Islet of Langerhans (tissue), 1 donor: ENCODE results near the gene CD164.
"Not testable (repeated sequence)": the region's sequence is repeated elsewhere in the genome, so short reads cannot be mapped to it uniquely, and the experiment has no call there.

Source experiments
- FAIRE-seq: peaks from one replicate; lab custom pipeline; 2011; peaks lifted over from hg19 to GRCh38; lab: Jason Lieb, UNC

The CD164 gene

GRCh38 chr6:109374326-109374892, 7.9 kb downstream of the CD164 start:
- no peak for FAIRE-seq

- FAIRE-seq: no peak
These were observed 8.5 kb downstream of the CD164 start for GRCh38 chr6:109373762-109374161.

DNA sequence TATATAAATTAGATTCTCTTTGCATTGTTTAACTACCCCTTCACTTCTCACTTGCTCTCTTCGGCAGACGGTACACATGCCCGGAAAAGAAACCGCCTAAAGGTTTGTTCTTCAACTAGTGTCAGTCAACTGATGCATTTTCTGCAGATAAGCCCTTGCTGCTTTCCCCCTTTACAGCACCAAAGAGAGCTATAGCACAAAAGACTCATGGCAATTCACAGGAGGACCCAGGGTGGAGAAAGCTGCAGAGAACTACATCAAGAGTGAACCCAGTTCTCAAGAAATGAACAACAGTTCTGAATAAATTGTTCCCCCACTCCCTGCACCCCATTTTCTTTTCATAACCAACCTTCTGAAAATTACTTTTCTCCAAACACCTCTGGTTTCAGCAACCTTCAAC, 8.9 kb downstream of the CD164 start:
- no peak for FAIRE-seq

- no peak for FAIRE-seq
These were observed 10.1 kb downstream of the CD164 start for GRCh38 chr6:109372130-109372529.

- FAIRE-seq: no peak
These were observed 11.5 kb downstream of the CD164 start for GRCh38 chr6:109370792-109371191.

GRCh38 chr6:109370336-109370735, 11.9 kb downstream of the CD164 start:
- no peak for FAIRE-seq

- FAIRE-seq: no peak
These were observed 12.5 kb downstream of the CD164 start for GRCh38 chr6:109369728-109370127.

GRCh38 chr6:109364382-109365078, 17.7 kb downstream of the CD164 start:
- not testable (repeated sequence) for FAIRE-seq

DNA sequence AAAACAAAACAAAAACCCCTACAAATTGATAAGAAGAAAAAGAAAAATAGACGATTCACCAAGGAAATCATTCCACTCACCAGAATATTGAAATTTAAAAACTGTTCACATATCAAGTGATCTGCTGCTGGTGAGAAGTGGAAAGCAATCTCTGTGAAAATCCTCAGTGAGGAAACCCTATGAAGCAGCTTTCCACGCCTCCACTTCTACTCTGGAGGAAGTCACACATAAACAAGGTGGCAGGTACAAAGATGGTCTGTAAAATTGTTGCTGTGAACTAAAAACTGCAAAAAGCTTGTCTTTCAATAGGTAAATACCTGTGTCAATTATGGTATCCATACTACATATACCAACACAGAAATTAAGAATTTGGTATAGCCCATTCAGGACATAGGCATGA, 18.5 kb downstream of the CD164 start:
- FAIRE-seq: no peak

DNA sequence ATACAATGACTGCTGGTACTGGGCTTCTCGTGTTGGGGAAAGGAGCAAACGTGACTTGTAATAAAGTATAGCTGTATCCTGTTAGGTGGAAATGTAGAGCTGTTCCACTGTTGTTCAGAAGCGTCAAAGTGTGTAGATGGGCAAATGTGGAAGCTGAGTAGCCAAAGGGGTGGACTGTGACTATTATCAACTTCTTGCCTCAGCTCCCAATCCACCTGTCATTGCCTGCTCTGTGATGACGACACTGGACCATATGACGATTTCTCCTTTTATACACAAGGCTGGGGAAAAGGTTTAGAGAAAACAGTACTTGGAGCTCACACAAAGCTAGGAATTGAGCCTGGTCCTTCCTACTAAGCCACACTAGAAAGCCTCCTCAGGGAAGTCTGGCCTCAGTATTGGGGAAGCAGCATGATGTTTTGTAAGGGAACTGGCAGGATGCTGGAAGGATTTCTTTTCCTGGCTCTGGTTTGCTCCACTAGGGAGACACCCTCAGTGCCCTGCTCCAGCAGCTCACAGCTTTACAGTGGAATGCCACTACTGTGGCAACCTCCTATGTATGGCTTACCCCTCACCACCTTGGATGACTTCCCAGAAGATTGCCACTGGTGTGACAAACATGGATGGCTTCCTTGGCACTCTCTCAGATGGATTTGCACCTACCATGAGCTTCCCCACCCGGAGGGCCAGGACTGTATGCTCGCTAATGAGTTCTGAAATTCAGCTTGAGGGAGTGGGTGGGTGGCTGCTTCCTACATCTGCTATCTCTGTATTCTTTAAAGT, 20.0 kb downstream of the CD164 start:
- no peak for FAIRE-seq

- FAIRE-seq: no peak
These were observed 21.5 kb downstream of the CD164 start for GRCh38 chr6:109360791-109361190.

DNA sequence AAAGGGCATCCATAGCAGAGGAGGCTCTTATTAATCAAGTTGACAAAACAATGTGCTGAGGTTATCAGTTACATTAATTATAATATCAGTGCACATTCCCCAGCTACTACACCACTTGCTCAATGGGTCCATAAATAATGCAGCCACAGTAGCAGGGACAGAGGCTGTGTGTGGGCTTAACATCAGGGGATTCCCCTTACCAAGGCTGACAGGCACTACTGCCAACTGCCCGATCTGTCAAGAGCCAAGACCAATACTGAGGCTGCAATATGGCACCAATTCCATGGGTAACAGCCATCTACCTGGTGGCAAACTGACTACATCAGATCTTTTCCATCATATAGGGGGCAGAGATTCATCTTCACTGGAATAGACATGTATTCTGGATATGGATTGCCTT, 22.0 kb downstream of the CD164 start:
- no peak for FAIRE-seq

GRCh38 chr6:109359248-109359647, 23.0 kb downstream of the CD164 start:
- FAIRE-seq: no peak

- no peak for FAIRE-seq
These were observed 24.1 kb downstream of the CD164 start for GRCh38 chr6:109358204-109358603.

DNA sequence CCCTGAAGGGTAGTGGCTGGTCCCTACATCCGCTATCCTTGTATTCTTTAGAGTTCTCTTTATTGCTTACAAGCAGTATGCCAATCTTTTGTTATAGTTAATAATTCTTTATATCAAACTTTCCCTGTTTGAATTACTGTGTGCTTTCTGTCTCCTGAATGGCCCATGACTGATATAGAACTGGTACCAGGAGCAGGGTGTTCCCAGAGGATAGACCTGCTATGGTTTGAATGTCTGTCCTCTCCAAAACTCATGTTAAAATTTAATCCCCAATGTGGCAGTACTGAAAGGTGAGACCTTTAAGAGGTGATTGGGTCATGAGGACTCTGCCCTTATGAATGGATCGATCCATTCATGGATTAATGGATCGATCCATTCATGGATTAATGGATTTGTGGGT, 26.0 kb downstream of the CD164 start:
- no peak for FAIRE-seq

DNA sequence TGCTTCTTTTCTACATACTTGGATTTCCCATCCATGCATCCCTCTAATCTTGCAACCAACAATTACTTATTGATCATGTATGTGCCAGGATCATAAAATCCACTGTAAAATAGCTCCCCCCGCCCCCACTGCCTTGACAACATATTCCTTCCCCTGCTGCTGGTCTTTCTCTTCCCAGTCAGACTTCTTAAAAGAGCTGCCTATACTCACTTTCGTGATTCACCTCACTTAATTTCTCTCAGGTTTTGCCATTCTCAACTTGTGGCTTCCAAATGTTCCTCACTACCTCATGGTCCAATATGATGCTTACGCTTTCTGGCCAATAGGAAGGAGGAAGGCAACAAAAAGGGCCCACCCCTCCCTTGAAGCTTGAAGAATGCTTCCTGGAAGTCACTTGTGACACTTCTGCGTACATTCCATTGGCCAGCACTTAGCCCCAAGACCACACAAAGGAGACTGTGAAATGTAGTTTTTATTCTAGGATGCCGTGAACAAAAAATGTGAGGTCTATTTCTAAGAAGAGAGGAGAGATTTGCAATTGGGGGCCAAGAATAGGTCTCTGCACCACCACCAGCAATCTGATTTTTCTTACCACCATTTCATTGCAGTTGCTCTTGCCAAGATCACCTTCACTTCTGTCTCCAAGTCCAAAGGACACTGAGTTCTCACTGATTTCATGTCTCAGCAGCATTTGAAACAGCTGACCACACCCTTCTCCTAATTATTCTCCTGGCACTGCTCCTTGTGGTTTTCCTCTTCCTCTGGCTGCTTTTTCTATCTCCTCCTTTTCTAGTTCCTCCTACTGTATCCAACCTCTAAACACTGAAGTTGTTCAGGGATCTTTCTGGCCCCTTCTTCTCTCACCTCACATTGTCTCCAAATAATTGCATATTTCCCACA, 30.8 kb downstream of the CD164 start:
- FAIRE-seq: no peak

- FAIRE-seq: no peak
These were observed 32.8 kb downstream of the CD164 start for GRCh38 chr6:109349419-109349987.

- FAIRE-seq: no peak
These were observed 34.0 kb downstream of the CD164 start for GRCh38 chr6:109348226-109348625.

DNA sequence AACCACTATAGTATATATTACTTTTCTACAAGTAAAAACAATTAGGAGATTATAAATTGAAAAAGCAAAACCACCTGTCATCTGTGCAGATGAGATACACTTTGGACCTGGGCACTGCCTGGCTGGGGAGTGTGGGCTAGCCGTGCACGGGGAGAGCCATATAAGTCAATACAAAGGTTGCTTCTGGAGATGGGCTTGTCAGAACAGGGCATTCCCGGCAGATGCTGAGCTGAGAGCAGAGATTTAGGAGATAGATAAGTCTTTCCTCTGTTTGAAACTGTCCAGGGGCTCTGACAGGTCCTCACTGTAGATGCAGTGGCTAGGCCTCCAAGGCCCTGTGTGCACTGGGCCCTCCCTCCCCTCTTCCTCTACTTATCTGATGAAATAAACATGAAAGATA, 34.5 kb downstream of the CD164 start:
- FAIRE-seq: no peak

DNA sequence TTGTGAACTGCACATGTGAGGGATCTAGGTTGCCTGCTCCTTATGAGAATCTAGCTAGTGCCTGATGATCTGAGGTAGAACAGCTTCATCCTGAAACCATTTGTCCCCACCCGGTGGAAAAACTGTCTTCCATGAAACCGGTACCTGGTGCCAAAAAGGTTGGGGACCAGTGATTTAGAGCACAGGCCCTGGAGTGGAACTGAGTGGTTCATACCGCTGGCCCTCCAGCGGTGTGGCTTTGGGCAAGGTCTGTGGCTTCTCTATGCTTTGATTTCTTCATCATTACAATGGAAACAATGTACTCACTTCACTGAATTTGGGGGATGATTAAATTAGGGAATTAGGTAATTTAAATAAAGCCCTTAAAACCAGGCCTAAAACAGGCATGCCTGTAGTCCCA, 36.3 kb downstream of the CD164 start:
- no peak for FAIRE-seq

GRCh38 chr6:109344226-109344625, 38.0 kb downstream of the CD164 start:
- no peak for FAIRE-seq

GRCh38 chr6:109343518-109343917, 38.7 kb downstream of the CD164 start:
- no peak for FAIRE-seq
